PC-3 (cell line): ENCODE data around the gene GULP1. TPM values are rescaled to one million over a fixed set of nuclear protein-coding genes. Genes with fewer than 3 reads are reported as not detected.

Experiments
- ATAC-seq: fragments of 200-7000 bp; cut with Tn5 transposase; 2 replicates; pipeline ENCODE4 v1.9.1; 2020; ENCODE audit warnings: mild to moderate bottlenecking, moderate library complexity
- BruUV-seq: library from RNA; stranded (reverse); fragments of 400-500 nt; replicated peaks from 2 replicates; lab custom pipeline; 2021; lab: Mats Ljungman, UMichigan
- CTCF ChIA-PET: fragments of 300-600 bp; sonication (Branson Sonifier 250); formaldehyde crosslinking; loops from one replicate; lab custom pipeline; 2022; ENCODE audit warnings: antibody characterized with exemption; lab: Charles Lee
- POLR2A ChIA-PET: fragments of 300-600 bp; sonication (Branson Sonifier 250); formaldehyde crosslinking; loops from one replicate; lab custom pipeline; 2022; ENCODE audit warnings: antibody characterized with exemption; ENCODE audit not compliant: unreplicated experiment; lab: Charles Lee
- DNase-seq: peaks from one replicate; pipeline ENCODE4 v3.0.0-alpha.2; 2015
- H2AFZ ChIP-seq: fragments of 300-600 bp; sonication (generic); 2 replicates; pipeline ENCODE4 v1.6.0; 2016; ENCODE audit warnings: antibody characterized with exemption, low read length
- H3F3A ChIP-seq: fragments of 300-600 bp; sonication (generic); one replicate; pipeline ENCODE4 v1.6.0; 2017; ENCODE audit warnings: antibody characterized with exemption, low read length, control low read depth, mild to moderate bottlenecking; ENCODE audit not compliant: unreplicated experiment
- H3K27ac ChIP-seq: fragments of 300-600 bp; sonication (generic); 2 replicates; pipeline ENCODE4 v1.5.1; 2016; ENCODE audit warnings: mild to moderate bottlenecking, low read length
- H3K27me3 ChIP-seq: fragments of 300-600 bp; sonication (generic); 2 replicates; pipeline ENCODE4 v1.6.1; 2016; ENCODE audit warnings: low read length, mixed read lengths
- H3K36me3 ChIP-seq: fragments of 300-600 bp; sonication (generic); 2 replicates; pipeline ENCODE4 v1.6.1; 2016; ENCODE audit warnings: low read depth, mixed run types, low read length, mixed read lengths
- H3K4me1 ChIP-seq: fragments of 300-600 bp; sonication (generic); 2 replicates; pipeline ENCODE4 v1.5.1; 2016; ENCODE audit warnings: low read length; ENCODE audit not compliant: insufficient read depth
- H3K4me2 ChIP-seq: fragments of 300-600 bp; sonication (generic); 2 replicates; pipeline ENCODE4 v1.6.0; 2016; ENCODE audit warnings: low read length
- H3K4me3 ChIP-seq: fragments of 300-600 bp; sonication (generic); 2 replicates; pipeline ENCODE4 v1.5.1; 2016; ENCODE audit warnings: mild to moderate bottlenecking, low read length, mixed read lengths
- H3K79me2 ChIP-seq: fragments of 300-600 bp; sonication (generic); 2 replicates; pipeline ENCODE4 v1.6.1; 2017; ENCODE audit warnings: low read length, mixed read lengths
- H3K9ac ChIP-seq: fragments of 300-600 bp; sonication (generic); 2 replicates; pipeline ENCODE4 v1.6.0; 2016; ENCODE audit warnings: mild to moderate bottlenecking, low read length
- H3K9me2 ChIP-seq: fragments of 300-600 bp; sonication (generic); replicated peaks from 2 replicates; pipeline ENCODE4 v1.6.1; 2016; ENCODE audit warnings: mixed run types, low read length, mixed read lengths
- H3K9me3 ChIP-seq: fragments of 300-600 bp; sonication (generic); 2 replicates; pipeline ENCODE4 v1.6.1; 2016; ENCODE audit warnings: low read length, mixed read lengths
- H4K20me1 ChIP-seq: fragments of 300-600 bp; sonication (generic); 2 replicates; pipeline ENCODE4 v1.6.1; 2016; ENCODE audit warnings: low read length, mixed read lengths
- CTCF ChIP-seq: fragments of 300-600 bp; sonication (generic); conservative IDR thresholded peaks from 2 replicates; pipeline ENCODE4 v1.5.1; 2017; ENCODE audit warnings: antibody characterized with exemption, low read depth, mild to moderate bottlenecking, low read length
- EZH2 ChIP-seq: fragments of 300-600 bp; sonication (generic); IDR thresholded peaks from one replicate; pipeline ENCODE4 v1.6.1; 2017; ENCODE audit warnings: antibody characterized with exemption, mild to moderate bottlenecking, low read length; ENCODE audit not compliant: unreplicated experiment
- EZH2phosphoT487 ChIP-seq: fragments of 300-600 bp; sonication (generic); IDR thresholded peaks from 2 replicates; pipeline ENCODE4 v1.6.1; 2018; ENCODE audit warnings: mild to moderate bottlenecking, antibody characterized with exemption, low read length, borderline replicate concordance
- intact Hi-C: fragments of 100-400 bp; cut with micrococcal nuclease; formaldehyde crosslinking; loops from 2 replicates; pipeline ENCODE4 v1.9.0; 2023
- total RNA-seq: library from RNA; depleted of rRNA; stranded (reverse); fragments of >200 nt; gene quantifications from 2 replicates; pipeline ENCODE4 v1.2.3, GENCODE V29; 2014

The GULP1 gene
- total RNA-seq, 1 experiment from 2014 or later: 25.5 TPM

- Histone ChIP-seq H3K4me3 (peak overlapping the region; percentile 51), H3K9ac (peak overlapping the region; percentile 86), H4K20me1 (no peaks in the 10 kb centered on the region), H3K4me2 (peak overlapping the region; percentile 81), H3F3A (peaks cover 5% of the 10 kb centered on the region), H3K9me3 (no peaks in the 10 kb centered on the region), H3K9me2 (no peaks in the 10 kb centered on the region), H3K36me3 (peaks cover 4% of the 10 kb centered on the region; the same call in 1 of the 2 replicates), H3K27me3 (no peaks in the 10 kb centered on the region), H3K79me2 (peaks cover 48% of the 10 kb centered on the region), H3K4me1 (peaks cover 39% of the 10 kb centered on the region), H2AFZ (peak overlapping the region; percentile 44; the same call in 1 of the 2 replicates), H3K27ac (peak overlapping the region; percentile 99)
- ATAC-seq: peak; percentile 84
- ChIA-PET POLR2A (interaction anchor here (0.6 kb wide), 1 partner anchor 30 kb away, joined by 3 read pairs; no protein-coding TSS in a partner anchor), CTCF (interaction anchor here (0.6 kb wide), 1 partner anchor 662 kb away, joined by 5 read pairs; no protein-coding TSS in a partner anchor)
- DNase-seq: peak; percentile 75
- TF ChIP-seq EZH2 (no peak), CTCF (no peak), EZH2phosphoT487 (no peak)
- TSS peak; percentile 78 for BruUV-seq
- intact Hi-C loops: loop anchor here (1.0 to 2.0 kb wide), 2 partner anchors 29 to 58 kb away; no protein-coding TSS in a partner anchor
These were observed 31.2 kb downstream of the GULP1 start for GRCh38 chr2:188322569-188323551.

- H3K27ac ChIP-seq: peak overlapping the region; percentile 99
- no TSS peak for BruUV-seq
- H3K9ac ChIP-seq: peak overlapping the region; percentile 86
- TF ChIP-seq EZH2: no peak
- TF ChIP-seq CTCF: no peak
- no peak for TF ChIP-seq EZH2phosphoT487
- no peaks in the 10 kb centered on the region for H3K27me3 ChIP-seq
- DNase-seq (peak; percentile 25), ATAC-seq (no peak)
- peaks cover 30% of the 10 kb centered on the region for H3K4me1 ChIP-seq
- H3K4me2 ChIP-seq: peak overlapping the region; percentile 81
- H3K36me3 ChIP-seq: peaks cover 4% of the 10 kb centered on the region; the same call in 1 of the 2 replicates
- no peaks in the 10 kb centered on the region for H3K9me3 ChIP-seq
- peak overlapping the region; percentile 31; the same call in 1 of the 2 replicates for H3K4me3 ChIP-seq
- intact Hi-C loops: no loop called here
- H3K9me2 ChIP-seq: no peaks in the 10 kb centered on the region
- ChIA-PET POLR2A (no interaction called here), CTCF (no interaction called here)
- H3K79me2 ChIP-seq: peaks cover 42% of the 10 kb centered on the region
- H2AFZ ChIP-seq: no peak overlapping the region
- H4K20me1 ChIP-seq: no peaks in the 10 kb centered on the region
- peaks cover 5% of the 10 kb centered on the region for H3F3A ChIP-seq
These were observed 32.4 kb downstream of the GULP1 start for GRCh38 chr2:188324067-188324466.
